GM18907 (cell line): ENCODE data around the gene WDR83.
"Not testable (repeated sequence)": the region's sequence is repeated elsewhere in the genome, so short reads cannot be mapped to it uniquely, and the experiment has no call there.

Source experiments
- ATAC-seq: cut with Tn5 transposase; IDR thresholded peaks from one replicate; pipeline ENCODE4 v1.9.1; 2021; ENCODE audit warnings: mild to moderate bottlenecking, moderate library complexity; ENCODE audit not compliant: unreplicated experiment

WDR83 gene

GRCh38 chr19:12711187-12711586 is 44.6 kb downstream of the WDR83 start:
- ATAC-seq = no peak

DNA sequence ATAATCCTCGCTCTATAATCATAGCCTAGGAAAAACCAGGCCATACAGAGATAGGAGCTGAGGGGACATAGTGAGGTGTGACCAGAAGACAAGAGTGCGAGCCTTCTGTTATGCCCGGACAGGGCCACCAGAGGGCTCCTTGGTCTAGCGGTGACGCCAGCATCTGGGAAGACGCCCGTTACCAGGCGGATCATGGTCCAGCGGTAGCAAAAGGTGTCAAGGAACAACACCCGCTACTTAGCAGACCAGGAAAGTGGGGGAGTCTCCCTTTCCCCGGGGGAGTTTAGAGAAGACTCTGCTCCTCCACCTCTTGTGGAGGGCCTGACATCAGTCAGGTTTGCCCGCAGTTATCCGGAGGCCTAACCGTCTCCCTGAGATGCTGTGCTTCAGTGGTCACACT is 45.5 kb downstream of the WDR83 start:
- ATAC-seq = not testable (repeated sequence)

DNA sequence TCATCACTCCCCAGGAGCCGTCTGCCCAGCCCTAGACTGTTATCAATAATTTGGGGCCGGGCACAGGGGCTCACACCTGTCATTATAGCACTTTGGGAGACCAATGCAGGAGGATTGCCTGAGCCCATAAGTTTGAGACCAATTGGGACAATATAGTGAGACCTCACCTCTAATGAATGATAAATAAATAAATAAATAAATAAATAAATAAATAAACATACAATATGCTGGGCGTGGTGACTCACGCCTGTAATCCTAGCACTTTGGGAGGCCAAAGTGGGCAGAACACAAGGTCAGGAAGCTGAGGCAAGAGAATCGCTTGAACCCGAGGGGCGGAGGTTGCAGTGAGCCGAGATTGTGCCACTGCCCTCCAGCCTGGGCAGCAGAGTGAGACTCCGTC is 46.7 kb downstream of the WDR83 start:
- not testable (repeated sequence) for ATAC-seq

DNA sequence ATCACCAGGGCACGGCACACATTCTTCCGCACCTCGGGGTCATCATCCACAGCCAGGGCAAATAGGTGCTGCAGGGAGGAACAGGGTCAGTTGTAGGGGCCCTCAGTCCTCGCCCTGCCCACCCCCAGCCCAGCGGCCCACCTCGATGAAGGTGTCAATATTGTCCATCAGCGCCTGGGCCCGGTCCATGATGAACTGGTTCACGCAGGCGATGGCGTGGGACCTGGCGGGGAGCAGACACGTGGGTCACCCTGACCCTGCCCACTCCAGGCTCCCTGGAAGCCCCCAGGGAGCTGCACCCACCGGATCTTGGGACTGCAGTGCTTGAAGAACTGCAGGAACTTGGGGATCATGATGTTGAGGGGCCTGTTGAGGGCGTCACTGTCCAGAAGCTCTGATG is 48.5 kb downstream of the WDR83 start:
- no peak for ATAC-seq

GRCh38 chr19:12715929-12716328 is 49.3 kb downstream of the WDR83 start:
- ATAC-seq = no peak

GRCh38 chr19:12720296-12720695 is 53.7 kb downstream of the WDR83 start:
- no peak for ATAC-seq

DNA sequence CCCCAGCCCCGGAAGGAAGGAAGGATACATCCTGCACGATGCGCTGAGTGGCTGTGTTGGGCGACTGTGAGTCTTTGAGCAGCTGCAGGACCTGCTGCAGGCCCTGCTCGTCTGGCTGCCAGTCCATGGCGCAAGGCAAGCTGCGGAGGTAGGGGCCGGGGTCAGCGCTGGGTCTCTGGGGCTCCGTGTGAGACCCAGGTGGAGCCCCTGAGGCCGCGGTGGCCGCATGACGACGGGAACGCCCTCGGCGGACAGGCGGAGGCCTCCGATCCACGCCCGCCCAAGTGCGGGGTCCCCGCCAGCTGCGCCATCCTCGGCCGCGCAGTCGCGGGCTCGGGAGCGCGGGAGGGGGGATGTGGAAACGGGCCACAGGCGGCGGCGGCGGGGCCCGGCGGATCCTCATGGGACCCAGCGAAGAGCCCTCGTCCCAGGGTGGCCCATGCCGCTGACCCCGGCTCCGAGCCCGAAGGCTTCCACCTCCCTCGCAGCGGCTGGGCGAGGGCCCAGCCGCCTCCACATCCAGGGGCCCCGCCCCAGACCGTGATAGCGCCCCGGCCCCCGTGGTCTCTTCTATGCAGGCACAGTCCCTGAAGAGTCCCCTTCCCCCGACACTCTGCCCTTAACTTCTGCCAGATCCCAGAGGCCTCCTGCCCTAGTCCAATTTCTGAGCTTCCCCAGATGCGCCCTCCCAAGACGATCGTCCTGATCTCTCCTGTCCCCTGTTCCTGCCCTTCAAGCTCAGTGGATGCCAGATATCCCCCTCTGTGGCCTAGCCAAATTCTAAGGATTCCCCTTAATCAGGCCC is 54.4 kb downstream of the WDR83 start:
- no peak for ATAC-seq

DNA sequence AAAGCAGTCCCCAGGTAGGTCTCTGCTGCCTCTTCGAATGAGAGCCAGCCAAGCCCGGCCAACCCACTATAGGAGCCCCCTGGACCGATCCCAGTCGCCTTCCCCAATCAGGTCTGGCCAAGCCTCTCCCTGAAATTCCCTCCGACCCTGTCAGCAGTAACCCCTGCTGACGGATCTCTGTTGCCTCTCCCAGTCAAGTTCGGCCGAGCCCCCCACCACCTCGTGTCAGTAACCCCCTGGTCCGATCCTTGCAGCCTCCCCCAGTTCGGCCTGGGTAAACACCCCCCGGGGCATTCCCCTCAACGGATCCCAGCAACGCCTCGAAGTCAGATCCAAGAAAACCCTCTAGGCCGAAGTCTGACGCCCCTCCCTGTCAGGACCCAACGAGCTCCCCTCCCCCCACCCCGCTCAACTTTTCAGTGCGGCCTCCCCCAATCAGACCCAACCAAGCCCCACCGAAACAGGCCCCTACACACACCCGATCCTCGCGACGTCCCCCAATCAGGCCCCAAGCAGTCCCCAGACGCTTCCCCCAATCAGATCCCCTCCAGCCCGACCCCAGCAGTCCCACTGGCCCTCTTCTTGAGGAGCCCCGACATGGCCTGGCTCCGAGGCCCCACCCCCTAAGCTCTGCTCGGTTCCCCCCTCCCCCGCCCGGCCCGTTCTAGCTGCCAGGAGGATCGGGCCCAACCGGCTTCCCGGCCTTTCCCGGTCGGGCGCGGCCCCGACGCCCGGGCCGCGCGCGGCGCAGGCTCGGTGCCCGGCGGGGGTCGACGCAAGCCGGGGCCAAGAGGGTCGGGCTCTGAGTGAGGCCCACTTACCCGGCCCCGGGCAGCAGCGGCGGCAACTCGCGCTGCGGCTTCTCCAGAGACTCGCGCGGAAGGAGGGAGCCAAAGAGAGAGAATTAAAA is 55.3 kb downstream of the WDR83 start:
- peak; percentile 26 for ATAC-seq

- peak; percentile 81 for ATAC-seq
Observed at GRCh38 chr19:12722566-12723380, 56.2 kb downstream of the WDR83 start.

- ATAC-seq = no peak
Observed at GRCh38 chr19:12723381-12723640, 56.7 kb downstream of the WDR83 start.

- ATAC-seq = no peak
Observed at GRCh38 chr19:12723641-12724426, 57.2 kb downstream of the WDR83 start, which contains the start of gene TNPO2. Gene TNPO2, minus strand, starts transcription at chr19:12723932. Its CDS starts 2,955 bp downstream, at chr19:12720977.
